Astrocyte (in vitro differentiated cells and primary cell): Measurements from ENCODE around the gene OR9Q2. TPM values are rescaled to one million over a fixed set of nuclear protein-coding genes. Genes with fewer than 3 reads are reported as not detected.

Experiments used
- DNase-seq: peaks from one replicate; pipeline ENCODE4 v3.0.0-alpha.2; 2010; ENCODE audit warnings: low read depth
- FAIRE-seq: peaks from 2 replicates; lab custom pipeline; 2011; peaks lifted over from hg19 to GRCh38; lab: Jason Lieb, UNC
- H2AFZ ChIP-seq: 2 replicates; pipeline ENCODE4 v1.6.0; 2012; ENCODE audit warnings: low read depth, low read length, inconsistent platforms
- H3K27ac ChIP-seq: 2 replicates; pipeline ENCODE4 v1.5.1; 2011; ENCODE audit warnings: low read depth, low read length, inconsistent platforms
- H3K27me3 ChIP-seq: 2 replicates; pipeline ENCODE4 v1.6.0; 2011; ENCODE audit warnings: low read length, inconsistent platforms; ENCODE audit not compliant: insufficient read depth
- H3K36me3 ChIP-seq: 2 replicates; pipeline ENCODE4 v1.5.1; 2011; ENCODE audit warnings: low read length, inconsistent platforms; ENCODE audit not compliant: insufficient read depth
- H3K4me1 ChIP-seq: 2 replicates; pipeline ENCODE4 v1.5.1; 2011; ENCODE audit warnings: low read length, inconsistent platforms; ENCODE audit not compliant: insufficient read depth
- H3K4me2 ChIP-seq: 2 replicates; pipeline ENCODE4 v1.6.0; 2012; ENCODE audit warnings: low read length, inconsistent platforms
- H3K4me3 ChIP-seq: 2 replicates; pipeline ENCODE4 v1.5.1; 2011; ENCODE audit warnings: low read depth, mild to moderate bottlenecking, low read length, inconsistent platforms; ENCODE audit not compliant: insufficient read depth
- H3K79me2 ChIP-seq: 2 replicates; pipeline ENCODE4 v1.6.0; 2012; ENCODE audit warnings: mild to moderate bottlenecking, low read length, inconsistent platforms; ENCODE audit not compliant: insufficient read depth
- H3K9ac ChIP-seq: 2 replicates; pipeline ENCODE4 v1.6.0; 2012; ENCODE audit warnings: mild to moderate bottlenecking, low read length, inconsistent platforms
- H3K9me3 ChIP-seq: 2 replicates; pipeline ENCODE4 v1.5.1; 2012; ENCODE audit warnings: low read depth, mild to moderate bottlenecking, low read length, inconsistent platforms; ENCODE audit not compliant: insufficient read depth
- H4K20me1 ChIP-seq: 2 replicates; pipeline ENCODE4 v1.6.0; 2012; ENCODE audit warnings: low read length, inconsistent platforms; ENCODE audit not compliant: insufficient read depth
- H3K27ac Mint-ChIP-seq: one replicate; pipeline ENCODE4 v1.8.0; 2021; ENCODE audit warnings: mild to moderate bottlenecking, mixed read lengths; ENCODE audit not compliant: unreplicated experiment
- H3K27me3 Mint-ChIP-seq: one replicate; pipeline ENCODE4 v1.8.0; 2021; ENCODE audit warnings: low read depth, mixed read lengths; ENCODE audit not compliant: unreplicated experiment
- H3K36me3 Mint-ChIP-seq: one replicate; pipeline ENCODE4 v1.8.0; 2021; ENCODE audit warnings: low read depth, mixed read lengths; ENCODE audit not compliant: unreplicated experiment
- H3K4me1 Mint-ChIP-seq: one replicate; pipeline ENCODE4 v1.8.0; 2021; ENCODE audit warnings: low read depth, mixed read lengths; ENCODE audit not compliant: unreplicated experiment
- H3K4me3 Mint-ChIP-seq: one replicate; pipeline ENCODE4 v1.8.0; 2021; ENCODE audit warnings: mild to moderate bottlenecking, moderate library complexity, mixed read lengths; ENCODE audit not compliant: unreplicated experiment
- H3K9me3 Mint-ChIP-seq: one replicate; pipeline ENCODE4 v1.8.0; 2021; ENCODE audit warnings: mild to moderate bottlenecking, mixed read lengths; ENCODE audit not compliant: unreplicated experiment
- CTCF ChIP-seq: IDR thresholded peaks from 2 replicates; pipeline ENCODE4 v1.5.1; 2011; ENCODE audit warnings: low read depth, mild to moderate bottlenecking, inconsistent platforms, low read length, moderate library complexity; ENCODE audit not compliant: insufficient read depth
- EZH2 ChIP-seq: IDR thresholded peaks from 2 replicates; pipeline ENCODE4 v1.6.1; 2012; ENCODE audit warnings: mild to moderate bottlenecking, low read length, inconsistent platforms; ENCODE audit not compliant: insufficient read depth
- total RNA-seq: library from RNA; stranded (reverse); gene quantifications from 2 replicates; pipeline ENCODE4 v1.2.1, GENCODE V29; 2021

OR9Q2 gene
- total RNA-seq, 1 donor from 2014 or later: not detected

GRCh38 chr11:58216476-58216875, 27.6 kb downstream of the OR9Q2 start:
- H3K36me3 ChIP-seq: no peaks in the 10 kb centered on the region
- H3K9me3 ChIP-seq: no peaks in the 10 kb centered on the region
- no peak overlapping the region for H3K4me2 ChIP-seq
- H3K4me1 ChIP-seq: no peaks in the 10 kb centered on the region
- H3K4me3 ChIP-seq: no peak overlapping the region
- no peak overlapping the region for H3K4me3 Mint-ChIP-seq
- FAIRE-seq (no peak), DNase-seq (no peak)
- H3K9me3 Mint-ChIP-seq: peaks cover 3% of the 10 kb centered on the region
- no peaks in the 10 kb centered on the region for H3K4me1 Mint-ChIP-seq
- TF ChIP-seq EZH2: no peak
- TF ChIP-seq CTCF: no peak
- no peaks in the 10 kb centered on the region for H3K27me3 ChIP-seq
- H3K79me2 ChIP-seq: no peaks in the 10 kb centered on the region
- no peaks in the 10 kb centered on the region for H4K20me1 ChIP-seq
- no peak overlapping the region for H2AFZ ChIP-seq
- H3K27ac ChIP-seq: no peak overlapping the region
- H3K27ac Mint-ChIP-seq: no peak overlapping the region
- H3K9ac ChIP-seq: no peak overlapping the region
- peaks cover 3% of the 10 kb centered on the region for H3K27me3 Mint-ChIP-seq
- no peaks in the 10 kb centered on the region for H3K36me3 Mint-ChIP-seq

GRCh38 chr11:58222721-58223120, 33.9 kb downstream of the OR9Q2 start:
- H2AFZ ChIP-seq: no peak overlapping the region
- no peaks in the 10 kb centered on the region for H3K4me1 ChIP-seq
- no peak for FAIRE-seq
- Mint-ChIP-seq H3K36me3 (no peaks in the 10 kb centered on the region), H3K27ac (no peak overlapping the region), H3K4me3 (no peak overlapping the region), H3K9me3 (no peaks in the 10 kb centered on the region), H3K27me3 (no peaks in the 10 kb centered on the region), H3K4me1 (no peaks in the 10 kb centered on the region)
- H3K27me3 ChIP-seq: no peaks in the 10 kb centered on the region
- no peaks in the 10 kb centered on the region for H3K9me3 ChIP-seq
- no peak overlapping the region for H3K9ac ChIP-seq
- no peaks in the 10 kb centered on the region for H3K79me2 ChIP-seq
- no peak overlapping the region for H3K4me3 ChIP-seq
- H3K4me2 ChIP-seq: no peak overlapping the region
- H3K27ac ChIP-seq: no peak overlapping the region
- TF ChIP-seq CTCF: no peak
- TF ChIP-seq EZH2: no peak
- DNase-seq: no peak
- no peaks in the 10 kb centered on the region for H3K36me3 ChIP-seq
- H4K20me1 ChIP-seq: no peaks in the 10 kb centered on the region

- H3K79me2 ChIP-seq: no peaks in the 10 kb centered on the region
- no peak overlapping the region for H3K9ac ChIP-seq
- DNase-seq: no peak
- H3K4me3 ChIP-seq: no peak overlapping the region
- no peak for FAIRE-seq
- no peak overlapping the region for H3K4me3 Mint-ChIP-seq
- H4K20me1 ChIP-seq: no peaks in the 10 kb centered on the region
- H3K27me3 Mint-ChIP-seq: peaks cover 2% of the 10 kb centered on the region
- H3K36me3 ChIP-seq: no peaks in the 10 kb centered on the region
- H3K9me3 Mint-ChIP-seq: peaks cover 4% of the 10 kb centered on the region
- H3K4me2 ChIP-seq: no peak overlapping the region
- H3K27ac ChIP-seq: no peak overlapping the region
- no peak overlapping the region for H3K27ac Mint-ChIP-seq
- TF ChIP-seq EZH2: no peak
- no peak for TF ChIP-seq CTCF
- no peaks in the 10 kb centered on the region for H3K9me3 ChIP-seq
- H3K36me3 Mint-ChIP-seq: no peaks in the 10 kb centered on the region
- no peaks in the 10 kb centered on the region for H3K4me1 ChIP-seq
- no peaks in the 10 kb centered on the region for H3K4me1 Mint-ChIP-seq
- H2AFZ ChIP-seq: no peak overlapping the region
- no peaks in the 10 kb centered on the region for H3K27me3 ChIP-seq
Measured at GRCh38 chr11:58227956-58228615, 39.2 kb downstream of the OR9Q2 start.
